Muscle of leg (tissue), 16 donors: Measurements from ENCODE around the gene EGR2. TPM values are rescaled to one million over a fixed set of nuclear protein-coding genes. Genes with fewer than 3 reads are reported as not detected.
A peak's percentile ranks its signal among the peaks of the same experiment; 100 is the strongest.

Experiments
- DNase-seq: peaks from one replicate; pipeline ENCODE4 v3.0.0; 2013
- H3K27ac ChIP-seq: one replicate; pipeline ENCODE4 v1.5.1; 2013; ENCODE audit warnings: mild to moderate bottlenecking, low read length, control low read depth
- H3K27me3 ChIP-seq: one replicate; pipeline ENCODE4 v1.6.1; 2013; ENCODE audit warnings: low read length; ENCODE audit not compliant: control insufficient read depth, insufficient read depth
- H3K36me3 ChIP-seq: one replicate; pipeline ENCODE4 v1.6.1; 2013; ENCODE audit warnings: low read length; ENCODE audit not compliant: control insufficient read depth, insufficient read depth
- H3K4me1 ChIP-seq: one replicate; pipeline ENCODE4 v1.6.1; 2013; ENCODE audit warnings: low read length; ENCODE audit not compliant: control insufficient read depth, insufficient read depth
- H3K4me3 ChIP-seq: one replicate; pipeline ENCODE4 v1.5.1; 2013; ENCODE audit warnings: low read length, control low read depth
- H3K9me3 ChIP-seq: replicated peaks from 2 replicates; pipeline ENCODE4 v1.6.1; 2013; ENCODE audit warnings: low read depth, low read length; ENCODE audit not compliant: control insufficient read depth
- WGBS: methylation state at CpG from one replicate; pipeline ENCODE4 v1.1.5; 2013; ENCODE audit warnings: missing lambda C conversion rate; ENCODE audit not compliant: insufficient coverage; 5-methylcytosine and 5-hydroxymethylcytosine counted together
- long read RNA-seq, 11 donors: transcript quantifications; one replicate each; lab custom pipeline, GENCODE V29; 2026
- polyA plus RNA-seq, 8 donors: library from polyadenylated mRNA; unstranded; fragments of 120-200 nt; gene quantifications; one replicate each; pipeline versions ENCODE4 v1.2.1 to v1.2.3, GENCODE V29; 2013; ENCODE audit warnings: inconsistent platforms in 1 of 8, low replicate concordance in 1 of 8; ENCODE audit not compliant: insufficient read length in 8 of 8, insufficient read depth in 1 of 8
- total RNA-seq: library from RNA; stranded (reverse); fragments of 120-200 nt; gene quantifications from one replicate; pipeline ENCODE4 v1.2.4, GENCODE V29; 2013

EGR2 gene
- 1.5 TPM for total RNA-seq
- 1 to 10 TPM; 1.6 to 8.1 (median 3.5) TPM for polyA plus RNA-seq
- long read RNA-seq, donor 1 = 0 reads
- long read RNA-seq, donor 2 = 0 reads
- long read RNA-seq, donor 3 = 0 reads
- long read RNA-seq, donor 4, partial matches to known transcripts = 0 of 3 reads
- long read RNA-seq, donor 4, other reads (novel, unspliced or antisense) = 0 of 3 reads
- long read RNA-seq, donor 5, partial matches to known transcripts = 0 of 4 reads
- long read RNA-seq, donor 5, other reads (novel, unspliced or antisense) = 0 of 4 reads
- long read RNA-seq, donor 6 = 0 reads
- long read RNA-seq, donor 7, partial matches to known transcripts = 0 of 2 reads
- long read RNA-seq, donor 7, other reads (novel, unspliced or antisense) = 0 of 2 reads
- long read RNA-seq, donor 8 = 0 reads
- long read RNA-seq, donor 9 = 0 reads
- long read RNA-seq, donor 10, partial matches to known transcripts = 0 of 2 reads
- long read RNA-seq, donor 10, other reads (novel, unspliced or antisense) = 0 of 2 reads
- long read RNA-seq, donor 11, partial matches to known transcripts = 0 of 3 reads
- long read RNA-seq, donor 11, other reads (novel, unspliced or antisense) = 0 of 3 reads

DNA sequence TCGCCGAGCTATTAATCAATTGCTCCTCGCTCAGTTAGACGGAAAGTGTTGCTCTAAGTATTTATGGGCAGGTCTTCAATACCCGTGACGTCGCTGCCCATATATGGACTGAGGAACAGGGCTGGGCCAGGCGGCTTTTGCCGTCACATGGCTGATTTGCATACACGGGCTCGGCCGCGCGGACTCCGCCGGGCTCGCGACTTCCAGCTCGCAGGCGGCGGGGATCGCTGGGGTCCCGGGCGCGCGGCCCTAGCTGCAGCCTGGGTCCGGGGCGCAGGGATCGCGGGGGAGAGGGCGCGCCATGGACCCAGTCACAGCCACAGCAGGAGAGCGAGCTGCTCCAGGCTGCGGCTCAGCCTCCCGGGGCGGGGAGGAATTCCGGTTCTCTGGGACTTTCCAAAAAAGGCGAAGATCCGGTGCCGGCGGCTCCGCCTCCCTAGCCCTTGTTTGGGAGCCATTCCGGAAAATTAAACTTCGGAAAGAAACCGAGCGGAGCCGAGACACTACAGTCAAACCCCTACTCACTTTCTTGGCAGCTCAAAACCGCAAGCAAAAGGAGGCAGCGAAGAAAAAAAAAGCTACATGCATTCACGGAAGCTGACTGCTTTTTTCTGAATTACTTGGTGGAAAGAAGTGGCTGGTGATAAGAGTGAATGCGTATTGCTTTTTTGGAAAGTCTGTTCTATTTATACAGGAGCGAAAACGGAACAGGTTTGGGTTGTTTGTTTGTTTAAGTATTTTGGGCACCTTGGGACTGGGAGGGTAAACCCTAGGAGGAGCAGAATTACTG is at the start of gene EGR2:
Gene EGR2 (minus strand): TSS at position 36 of the 790 bp plus-strand sequence. CDS start 337 bp downstream, outside the sequence.
- Histone ChIP-seq H3K36me3 (no peaks in the 10 kb centered on the region), H3K9me3 (no peaks in the 10 kb centered on the region), H3K27ac (peak within 1 kb of the TSS; percentile 92), H3K4me3 (peak within 1 kb of the TSS; percentile 74), H3K27me3 (peaks cover 69% of the 10 kb centered on the region), H3K4me1 (peaks cover 40% of the 10 kb centered on the region)
- under 1% methylated on average over 44 of the region's 53 CpGs for WGBS
- DNase-seq = peak; percentile 99

DNA sequence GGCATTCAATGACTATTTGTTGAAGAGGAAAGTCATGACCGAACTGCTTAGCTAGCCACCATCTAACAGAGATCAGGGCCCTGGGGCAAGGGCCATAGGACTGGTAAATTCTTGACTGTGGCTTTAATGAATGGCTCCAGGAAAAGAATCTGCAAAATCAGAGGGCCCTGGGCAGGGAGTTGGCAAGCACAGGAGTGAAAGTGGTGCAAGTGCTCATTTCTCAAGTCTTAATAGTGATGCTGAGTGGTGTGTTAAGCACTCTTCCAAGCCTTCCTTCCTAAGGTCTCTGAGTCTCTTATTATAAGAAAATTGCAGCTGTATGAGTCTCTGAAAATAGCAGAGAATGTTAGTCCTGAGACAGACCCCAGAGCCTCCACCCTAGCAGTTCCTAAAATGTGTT is 46.3 kb upstream of the EGR2 start:
- Histone ChIP-seq H3K27ac (no peak overlapping the region), H3K36me3 (no peaks in the 10 kb centered on the region), H3K4me3 (no peak overlapping the region), H3K9me3 (no peaks in the 10 kb centered on the region), H3K27me3 (no peaks in the 10 kb centered on the region), H3K4me1 (no peaks in the 10 kb centered on the region)
- DNase-seq = no peak
- WGBS = no CpG with 5 or more reads among the region's 1 CpG

DNA sequence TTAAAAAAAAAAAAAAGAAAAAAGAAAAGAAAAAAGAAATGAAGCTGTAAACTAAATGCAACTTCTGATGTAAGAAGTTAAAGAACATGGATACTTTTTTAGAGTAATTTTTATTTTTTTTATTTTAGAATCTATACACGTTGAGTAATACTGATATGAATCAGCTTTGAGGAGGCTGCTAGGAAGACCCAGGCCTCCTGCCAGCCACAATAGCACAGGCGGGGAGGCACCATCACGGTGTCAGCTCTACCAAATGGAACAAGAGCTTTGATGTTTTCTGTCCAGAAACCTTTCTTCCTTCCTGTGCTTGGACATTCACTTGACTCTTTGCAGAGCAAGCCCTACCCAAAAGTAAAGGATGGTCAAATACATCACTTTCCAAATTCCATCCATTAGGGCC is 45.3 kb upstream of the EGR2 start:
- no peaks in the 10 kb centered on the region for H3K4me1 ChIP-seq
- H3K27me3 ChIP-seq = no peaks in the 10 kb centered on the region
- no peak overlapping the region for H3K4me3 ChIP-seq
- no peaks in the 10 kb centered on the region for H3K9me3 ChIP-seq
- no peaks in the 10 kb centered on the region for H3K36me3 ChIP-seq
- DNase-seq = no peak
- no CpG with 5 or more reads among the region's 3 CpGs for WGBS
- H3K27ac ChIP-seq = no peak overlapping the region

DNA sequence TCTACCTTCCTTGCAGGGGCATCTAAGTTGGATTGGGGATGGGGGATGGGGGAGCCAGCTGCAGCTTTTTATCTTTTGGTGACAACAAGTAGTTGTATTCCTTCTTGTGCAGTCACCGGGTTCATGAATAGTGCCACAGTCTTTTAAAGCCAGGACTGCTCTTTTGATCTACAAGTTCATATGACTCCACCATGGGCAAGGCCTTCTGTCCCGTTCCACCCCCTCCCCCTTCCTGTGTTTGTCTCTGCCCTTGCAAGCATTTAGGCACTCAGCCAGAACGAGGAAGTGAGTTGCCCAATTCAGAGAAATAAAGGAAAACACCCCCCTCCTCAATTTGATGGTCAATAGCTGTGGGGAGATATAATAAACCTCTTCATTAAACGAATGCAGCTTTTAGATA is 44.8 kb upstream of the EGR2 start:
- no peak overlapping the region for H3K27ac ChIP-seq
- H3K4me3 ChIP-seq = no peak overlapping the region
- no peaks in the 10 kb centered on the region for H3K36me3 ChIP-seq
- DNase-seq = peak; percentile 29
- no peaks in the 10 kb centered on the region for H3K27me3 ChIP-seq
- 17% methylated on average over 1 of the region's 4 CpGs for WGBS
- no peaks in the 10 kb centered on the region for H3K9me3 ChIP-seq
- H3K4me1 ChIP-seq = no peaks in the 10 kb centered on the region

DNA sequence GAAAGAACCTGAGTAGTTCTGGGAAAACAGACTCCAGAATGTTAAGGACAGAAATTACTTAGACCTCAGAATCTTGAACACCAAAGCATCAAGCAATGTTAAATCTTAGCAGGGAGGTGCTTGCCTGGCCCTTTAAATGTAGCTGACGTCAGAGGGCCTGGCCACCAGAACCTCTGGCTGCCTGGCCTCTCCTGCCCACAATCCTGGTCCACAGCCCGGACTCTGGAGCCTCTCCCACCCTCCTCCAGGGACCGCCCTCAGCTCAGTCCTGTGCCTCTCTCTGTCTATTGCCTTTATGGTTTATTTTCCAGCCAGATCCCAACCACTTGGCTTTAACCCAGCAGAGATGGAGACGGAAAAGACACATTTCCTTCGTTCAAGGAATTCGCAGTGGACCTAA is 42.2 kb upstream of the EGR2 start:
- H3K4me3 ChIP-seq = no peak overlapping the region
- DNase-seq = peak; percentile 40
- no peaks in the 10 kb centered on the region for H3K4me1 ChIP-seq
- no peaks in the 10 kb centered on the region for H3K36me3 ChIP-seq
- H3K27ac ChIP-seq = no peak overlapping the region
- H3K27me3 ChIP-seq = no peaks in the 10 kb centered on the region
- WGBS = 17% methylated on average over 3 of the region's 6 CpGs
- no peaks in the 10 kb centered on the region for H3K9me3 ChIP-seq

DNA sequence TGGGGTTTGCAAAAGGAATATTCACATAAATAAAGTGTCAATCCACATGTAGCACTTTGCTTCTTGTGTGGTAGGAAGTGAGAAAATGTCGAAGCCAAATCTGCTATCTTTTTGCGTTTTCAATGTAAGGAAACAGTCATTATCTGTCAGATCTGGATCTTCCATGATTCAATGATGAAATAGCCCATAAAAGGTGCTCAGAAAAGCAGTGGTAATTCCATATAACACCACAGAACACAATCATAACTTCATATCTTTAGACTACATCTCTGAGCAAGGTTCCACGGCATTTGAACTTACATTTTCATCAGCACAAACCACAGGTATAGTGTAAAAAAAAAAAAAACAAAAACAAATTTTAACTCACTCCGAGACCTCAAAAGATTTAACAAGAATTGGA is 39.9 kb upstream of the EGR2 start:
- WGBS = no CpG with 5 or more reads among the region's 4 CpGs
- Histone ChIP-seq H3K4me3 (no peak overlapping the region), H3K4me1 (no peaks in the 10 kb centered on the region), H3K9me3 (no peaks in the 10 kb centered on the region), H3K27ac (no peak overlapping the region), H3K27me3 (no peaks in the 10 kb centered on the region), H3K36me3 (no peaks in the 10 kb centered on the region)
- DNase-seq = no peak

DNA sequence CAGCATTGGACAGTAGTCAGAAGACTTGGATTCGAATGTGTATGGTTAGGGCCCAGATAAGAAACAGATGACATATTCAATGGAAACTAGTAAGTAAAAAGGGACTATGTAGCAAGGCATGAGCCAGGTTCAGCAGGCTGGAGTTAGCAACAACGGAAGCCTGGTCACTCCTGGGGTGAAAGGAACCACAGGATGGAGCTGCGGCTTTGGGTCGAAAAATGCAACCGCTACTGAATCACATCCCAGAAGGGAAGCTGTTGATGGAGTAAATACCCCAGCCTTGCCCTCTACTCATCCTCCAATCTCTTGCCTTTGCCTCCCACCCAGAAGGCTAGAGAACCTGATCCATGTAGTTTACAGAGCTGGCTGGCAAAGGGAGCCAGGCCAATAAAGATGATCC is 37.5 kb upstream of the EGR2 start:
- Histone ChIP-seq H3K9me3 (no peaks in the 10 kb centered on the region), H3K36me3 (no peaks in the 10 kb centered on the region), H3K4me3 (no peak overlapping the region), H3K4me1 (no peaks in the 10 kb centered on the region), H3K27me3 (no peaks in the 10 kb centered on the region), H3K27ac (no peak overlapping the region)
- 51% methylated on average over 4 of the region's 5 CpGs for WGBS
- DNase-seq = no peak

DNA sequence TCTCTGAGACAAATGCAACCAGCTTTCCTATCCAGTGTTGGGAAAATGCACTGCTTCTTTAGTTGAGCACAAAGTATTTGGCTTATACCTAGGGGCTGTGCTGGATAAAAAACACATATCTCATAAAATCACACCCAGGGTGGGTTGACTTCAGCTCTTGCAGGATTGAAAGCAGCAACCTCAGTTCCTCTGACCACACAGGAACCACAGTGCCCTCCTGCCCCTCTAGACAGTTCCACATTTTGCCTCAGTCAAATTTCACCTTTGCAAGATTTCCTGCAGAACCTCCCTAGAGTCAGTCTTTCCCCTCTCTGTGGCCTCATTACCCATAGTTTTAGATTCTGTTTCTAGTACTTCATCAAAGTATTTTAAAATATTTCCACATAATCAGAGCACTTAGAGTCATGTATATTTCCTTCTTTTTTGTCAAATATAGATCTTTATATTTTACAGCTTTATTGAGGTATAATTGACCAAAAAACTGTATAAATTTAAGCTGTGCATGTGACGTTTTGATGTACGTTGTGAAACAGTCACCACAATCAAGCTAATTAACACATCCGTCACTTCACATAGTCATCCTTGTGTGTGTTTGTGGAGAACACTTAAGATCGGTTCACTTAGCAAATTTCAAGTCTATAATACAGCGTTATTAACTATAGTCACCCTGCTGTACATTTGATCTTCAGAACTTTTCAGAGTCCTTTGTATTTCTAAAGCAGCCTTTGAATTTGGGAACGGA is 37.0 kb upstream of the EGR2 start:
- H3K9me3 ChIP-seq = no peaks in the 10 kb centered on the region
- no peaks in the 10 kb centered on the region for H3K4me1 ChIP-seq
- 71% methylated on average over 1 of the region's 6 CpGs for WGBS
- H3K36me3 ChIP-seq = no peaks in the 10 kb centered on the region
- H3K27me3 ChIP-seq = no peaks in the 10 kb centered on the region
- no peak for DNase-seq
- H3K27ac ChIP-seq = no peak overlapping the region
- H3K4me3 ChIP-seq = no peak overlapping the region

DNA sequence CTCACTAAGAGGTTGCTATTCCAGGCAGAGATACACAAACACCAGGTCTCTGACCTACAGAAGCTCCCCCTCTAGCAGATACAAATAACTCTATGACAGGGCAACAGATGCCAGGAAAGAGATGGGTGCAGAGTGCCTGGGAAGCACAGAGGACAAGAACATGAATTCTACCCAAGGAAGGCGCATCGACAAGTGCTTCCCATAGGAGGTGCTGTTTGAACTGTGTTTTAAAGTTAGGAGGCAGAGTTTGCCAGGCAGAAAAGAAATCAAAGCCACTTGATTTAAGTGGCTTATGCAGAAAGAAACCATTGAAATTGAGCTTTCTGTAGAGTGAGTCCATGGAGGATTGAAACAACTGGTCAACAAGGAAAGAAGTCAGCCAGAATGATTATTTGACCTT is 35.3 kb upstream of the EGR2 start:
- DNase-seq = no peak
- 50% methylated on average over 2 of the region's 2 CpGs for WGBS
- no peaks in the 10 kb centered on the region for H3K36me3 ChIP-seq

More for the DNA sequence above, 35.3 kb upstream of the EGR2 start:
- H3K9me3 ChIP-seq = peaks cover 5% of the 10 kb centered on the region
- H3K4me1 ChIP-seq = no peaks in the 10 kb centered on the region
- H3K27ac ChIP-seq = no peak overlapping the region
- no peaks in the 10 kb centered on the region for H3K27me3 ChIP-seq
- no peak overlapping the region for H3K4me3 ChIP-seq
